ENCODE data around the gene DNAJB6. TPM values are rescaled to one million over a fixed set of nuclear protein-coding genes. Genes with fewer than 3 reads are reported as not detected.

DNAJB6 gene
- polyA plus RNA-seq, 3 donors = 66.6 to 117 (median 116) TPM

- TF ChIP-seq, protein P1, sequence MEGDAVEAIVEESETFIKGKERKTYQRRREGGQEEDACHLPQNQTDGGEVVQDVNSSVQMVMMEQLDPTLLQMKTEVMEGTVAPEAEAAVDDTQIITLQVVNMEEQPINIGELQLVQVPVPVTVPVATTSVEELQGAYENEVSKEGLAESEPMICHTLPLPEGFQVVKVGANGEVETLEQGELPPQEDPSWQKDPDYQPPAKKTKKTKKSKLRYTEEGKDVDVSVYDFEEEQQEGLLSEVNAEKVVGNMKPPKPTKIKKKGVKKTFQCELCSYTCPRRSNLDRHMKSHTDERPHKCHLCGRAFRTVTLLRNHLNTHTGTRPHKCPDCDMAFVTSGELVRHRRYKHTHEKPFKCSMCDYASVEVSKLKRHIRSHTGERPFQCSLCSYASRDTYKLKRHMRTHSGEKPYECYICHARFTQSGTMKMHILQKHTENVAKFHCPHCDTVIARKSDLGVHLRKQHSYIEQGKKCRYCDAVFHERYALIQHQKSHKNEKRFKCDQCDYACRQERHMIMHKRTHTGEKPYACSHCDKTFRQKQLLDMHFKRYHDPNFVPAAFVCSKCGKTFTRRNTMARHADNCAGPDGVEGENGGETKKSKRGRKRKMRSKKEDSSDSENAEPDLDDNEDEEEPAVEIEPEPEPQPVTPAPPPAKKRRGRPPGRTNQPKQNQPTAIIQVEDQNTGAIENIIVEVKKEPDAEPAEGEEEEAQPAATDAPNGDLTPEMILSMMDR (IDR thresholded peaks at IDR 0.05) = no peak
- H3K79me2 ChIP-seq (ENCODE audit: insufficient read depth, low read length) = peaks cover 100% of the 10 kb centered on the region
Observed at GRCh38 chr7:157359581-157359980, 22.8 kb downstream of the DNAJB6 start.

GRCh38 chr7:157360483-157361025, 23.8 kb downstream of the DNAJB6 start:
- TF ChIP-seq, protein P1 (IDR thresholded peaks at IDR 0.05) = no peak
- H3K36me3 ChIP-seq (replicated peaks in 1 of 2; ENCODE audit: control insufficient read depth in 1 of 2, insufficient read depth in 2 of 2, low read length in 2 of 2) = peaks cover 67 to 78% of the 10 kb centered on the region in 2 donors
- no peak for DNase-seq
- intact Hi-C loops (cut with micrococcal nuclease) = no loop called here
- Mint-ChIP-seq H3K36me3 (peaks cover 78 to 81% of the 10 kb centered on the region in 2 donors), H3K27ac (no peak overlapping the region), H3K27me3 (ENCODE audit: low read depth in 3 of 3) (no peaks in the 10 kb centered on the region), H3K4me3 (no peak overlapping the region), H3K9me3 (peaks cover 0 to 1% (median 0%) of the 10 kb centered on the region in 7 donors), H3K4me1 (peaks cover 22% of the 10 kb centered on the region)
- no peak overlapping the region for H3K4me3 ChIP-seq (replicated peaks in 1 of 3; ENCODE audit: low read depth in 2 of 3, low read length in 3 of 3)
- peak overlapping the region in 1 of 2 donors; percentile 0 for H3K27ac ChIP-seq (ENCODE audit: low read depth in 1 of 2, low read length in 2 of 2)
- H3K9ac ChIP-seq (ENCODE audit: insufficient read depth, low read length, poor library complexity, severe bottlenecking) = no peak overlapping the region
- no peaks in the 10 kb centered on the region for H3K9me3 ChIP-seq (replicated peaks in 1 of 2; ENCODE audit: control insufficient read depth in 1 of 2, insufficient read depth in 1 of 2, low read length in 2 of 2)
- H3K79me2 ChIP-seq (ENCODE audit: insufficient read depth, low read length) = peaks cover 100% of the 10 kb centered on the region
- peaks cover 100% of the 10 kb centered on the region for H4K20me1 ChIP-seq (ENCODE audit: insufficient read depth, low read length)
- no peak overlapping the region for H3K4me2 ChIP-seq (replicated peaks; ENCODE audit: extremely low read depth, low read length, poor library complexity, severe bottlenecking)
- H2AFZ ChIP-seq (ENCODE audit: insufficient read depth, low read depth, low read length, poor library complexity, severe bottlenecking) = no peak overlapping the region
- WGBS (ENCODE audit: insufficient coverage) = 96% methylated on average over 2 of the region's 3 CpGs
- H3K4me1 ChIP-seq (ENCODE audit: control insufficient read depth in 1 of 2, insufficient read depth in 2 of 2, low read length in 2 of 2) = peaks cover 2 to 18% of the 10 kb centered on the region in 2 donors
- H3K27me3 ChIP-seq (ENCODE audit: control insufficient read depth in 2 of 2, insufficient read depth in 2 of 2, low read length in 2 of 2) = no peaks in the 10 kb centered on the region

More at GRCh38 chr7:157359581-157359980, 22.8 kb downstream of the DNAJB6 start:
- no peak overlapping the region for H2AFZ ChIP-seq (ENCODE audit: insufficient read depth, low read depth, low read length, poor library complexity, severe bottlenecking)
- peaks cover 26% of the 10 kb centered on the region for H3K4me1 Mint-ChIP-seq
- peaks cover 100% of the 10 kb centered on the region for H4K20me1 ChIP-seq (ENCODE audit: insufficient read depth, low read length)
- intact Hi-C loops (cut with micrococcal nuclease) = no loop called here
- WGBS (ENCODE audit: insufficient coverage) = 100% methylated on average over 4 of the region's 5 CpGs
- peaks cover 73 to 78% of the 10 kb centered on the region in 2 donors for H3K36me3 Mint-ChIP-seq
- no peaks in the 10 kb centered on the region for H3K9me3 ChIP-seq (replicated peaks in 1 of 2; ENCODE audit: control insufficient read depth in 1 of 2, insufficient read depth in 1 of 2, low read length in 2 of 2)
- no peak overlapping the region for H3K27ac ChIP-seq (ENCODE audit: low read depth in 1 of 2, low read length in 2 of 2)
- H3K4me1 ChIP-seq (ENCODE audit: control insufficient read depth in 1 of 2, insufficient read depth in 2 of 2, low read length in 2 of 2) = peaks cover 2 to 18% of the 10 kb centered on the region in 2 donors
- H3K36me3 ChIP-seq (replicated peaks in 1 of 2; ENCODE audit: control insufficient read depth in 1 of 2, insufficient read depth in 2 of 2, low read length in 2 of 2) = peaks cover 57 to 71% of the 10 kb centered on the region in 2 donors
- H3K9ac ChIP-seq (ENCODE audit: insufficient read depth, low read length, poor library complexity, severe bottlenecking) = no peak overlapping the region
- peaks cover 0 to 1% (median 0%) of the 10 kb centered on the region in 7 donors for H3K9me3 Mint-ChIP-seq
- no peak overlapping the region for H3K27ac Mint-ChIP-seq
- H3K27me3 ChIP-seq (ENCODE audit: control insufficient read depth in 2 of 2, insufficient read depth in 2 of 2, low read length in 2 of 2) = no peaks in the 10 kb centered on the region
- H3K27me3 Mint-ChIP-seq (ENCODE audit: low read depth in 3 of 3) = no peaks in the 10 kb centered on the region
- no peak overlapping the region for H3K4me3 Mint-ChIP-seq
- H3K4me2 ChIP-seq (replicated peaks; ENCODE audit: extremely low read depth, low read length, poor library complexity, severe bottlenecking) = no peak overlapping the region
- no peak for DNase-seq
- H3K4me3 ChIP-seq (replicated peaks in 1 of 3; ENCODE audit: low read depth in 2 of 3, low read length in 3 of 3) = no peak overlapping the region
